Stomach (tissue), 9 donors: ENCODE results near the gene CPNE6. TPM values are rescaled to one million over a fixed set of nuclear protein-coding genes. Genes with fewer than 3 reads are reported as not detected.

Experiments
- DNase-seq, 2 donors: peaks; one replicate each; pipeline versions ENCODE4 v3.0.0 to v3.0.0-alpha.2; 2013 to 2019
- H3K27ac ChIP-seq, 5 donors: fragments of 200-600 bp in 4 of 5; sonication (generic) in 4 of 5; one replicate each; pipeline ENCODE4 v1.5.1; 2013 to 2019; ENCODE audit warnings: mild to moderate bottlenecking in 1 of 5, moderate library complexity in 1 of 5
- H3K27me3 ChIP-seq, 3 donors: fragments of 200-600 bp; sonication (generic); one replicate each; pipeline ENCODE4 v1.5.1; 2017 to 2019; ENCODE audit warnings: mixed run types in 1 of 3
- H3K36me3 ChIP-seq, 4 donors: fragments of 200-600 bp; sonication (generic); 1 replicate in 3 of 4; 2 replicates in 1 of 4; pipeline ENCODE4 v1.5.1; 2016 to 2019
- H3K4me1 ChIP-seq, 4 donors: fragments of 200-600 bp; sonication (generic); one replicate each; pipeline ENCODE4 v1.5.1; 2016 to 2019
- H3K4me3 ChIP-seq, 4 donors: fragments of 200-600 bp; sonication (generic) in 3 of 4; one replicate each; pipeline ENCODE4 v1.5.1; 2016 to 2019; ENCODE audit warnings: mild to moderate bottlenecking in 1 of 4
- H3K9me3 ChIP-seq, 4 donors: fragments of 200-600 bp; sonication (generic); one replicate each; pipeline ENCODE4 v1.5.1; 2016 to 2019
- EP300 ChIP-seq: sonication (generic); formaldehyde crosslinking; IDR thresholded peaks from one replicate; pipeline ENCODE4 v1.6.1; 2017; ENCODE audit warnings: antibody characterized with exemption
- POLR2A ChIP-seq, 4 donors: fragments of 450-650 bp; IDR thresholded peaks; one replicate each; pipeline ENCODE4 v1.6.1; 2016; ENCODE audit warnings: antibody characterized with exemption in 4 of 4, control low read depth in 2 of 4, mild to moderate bottlenecking in 1 of 4, moderate library complexity in 1 of 4
- POLR2AphosphoS5 ChIP-seq, 3 donors: sonication (generic); formaldehyde crosslinking; IDR thresholded peaks; one replicate each; pipeline ENCODE4 v1.6.1; 2016; ENCODE audit warnings: antibody characterized with exemption in 3 of 3
- WGBS, 5 donors: extraction: QIAGEN DNeasy Blood & Tissue Kit in 3 of 5; methylation state at CpG; one replicate each; pipeline versions ENCODE4 v1.1.5 to v1.1.7; 2013 to 2018; 5-methylcytosine and 5-hydroxymethylcytosine counted together
- intact Hi-C: fragments of 100-400 bp; cut with DNase I; formaldehyde crosslinking; loops from one replicate; pipeline ENCODE4 v1.15.1; 2023; ENCODE audit warnings: low total_unique reads
- polyA plus RNA-seq, 3 donors: library from polyadenylated mRNA; stranded (reverse); fragments of 200-250 nt; gene quantifications; one replicate each; pipeline ENCODE4 v1.2.3, GENCODE V29; 2013
- total RNA-seq, 5 donors: library from RNA; depleted of rRNA; stranded (reverse); fragments of >200 nt; gene quantifications; one replicate each; pipeline versions ENCODE4 v1.1.0 to v1.2.3, GENCODE V29; 2014 to 2016
- TF ChIP-seq, protein P1 (sequence below), 7 experiments: fragments of 450-650 bp in 4 of 7; fragments of 200-600 bp in 3 of 7; sonication (generic) in 3 of 7; IDR thresholded peaks; one replicate each; pipeline ENCODE4 v1.5.1; 2016 to 2019; ENCODE audit warnings: antibody characterized with exemption in 7 of 7, control low read depth in 2 of 7, mild to moderate bottlenecking in 1 of 7
- donor health status: healthy with polysubstance abuse.
- donor health status: Bipolar disorder and iron deficiency.
- donor health status: healthy.

CPNE6 gene
- total and polyA plus RNA-seq, 8 donors = 0.12 to 0.25 TPM; not detected in 6

- Histone ChIP-seq H3K36me3 (no peaks in the 10 kb centered on the region), H3K4me3 (no peak overlapping the region), H3K9me3 (no peaks in the 10 kb centered on the region), H3K27ac (no peak overlapping the region), H3K27me3 (no peaks in the 10 kb centered on the region), H3K4me1 (no peaks in the 10 kb centered on the region)
- no peak for DNase-seq
- intact Hi-C loops = no loop called here
- 76 to 92% (median 84%) methylated on average over 7 of the region's 7 CpGs for WGBS, 5 donors
- no peak for TF ChIP-seq EP300
- TF ChIP-seq, protein P1, sequence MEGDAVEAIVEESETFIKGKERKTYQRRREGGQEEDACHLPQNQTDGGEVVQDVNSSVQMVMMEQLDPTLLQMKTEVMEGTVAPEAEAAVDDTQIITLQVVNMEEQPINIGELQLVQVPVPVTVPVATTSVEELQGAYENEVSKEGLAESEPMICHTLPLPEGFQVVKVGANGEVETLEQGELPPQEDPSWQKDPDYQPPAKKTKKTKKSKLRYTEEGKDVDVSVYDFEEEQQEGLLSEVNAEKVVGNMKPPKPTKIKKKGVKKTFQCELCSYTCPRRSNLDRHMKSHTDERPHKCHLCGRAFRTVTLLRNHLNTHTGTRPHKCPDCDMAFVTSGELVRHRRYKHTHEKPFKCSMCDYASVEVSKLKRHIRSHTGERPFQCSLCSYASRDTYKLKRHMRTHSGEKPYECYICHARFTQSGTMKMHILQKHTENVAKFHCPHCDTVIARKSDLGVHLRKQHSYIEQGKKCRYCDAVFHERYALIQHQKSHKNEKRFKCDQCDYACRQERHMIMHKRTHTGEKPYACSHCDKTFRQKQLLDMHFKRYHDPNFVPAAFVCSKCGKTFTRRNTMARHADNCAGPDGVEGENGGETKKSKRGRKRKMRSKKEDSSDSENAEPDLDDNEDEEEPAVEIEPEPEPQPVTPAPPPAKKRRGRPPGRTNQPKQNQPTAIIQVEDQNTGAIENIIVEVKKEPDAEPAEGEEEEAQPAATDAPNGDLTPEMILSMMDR (IDR thresholded peaks at IDR 0.05) = no peak
- no peak for TF ChIP-seq POLR2A (IDR thresholded peaks at IDR 0.05)
- TF ChIP-seq POLR2AphosphoS5 (IDR thresholded peaks at IDR 0.05) = no peak
These were observed 7.1 kb upstream of the CPNE6 start for GRCh38 chr14:24064091-24064795.

- H3K27me3 ChIP-seq = no peaks in the 10 kb centered on the region
- H3K36me3 ChIP-seq = no peaks in the 10 kb centered on the region
- no peak for TF ChIP-seq POLR2AphosphoS5 (IDR thresholded peaks at IDR 0.05)
- TF ChIP-seq POLR2A (IDR thresholded peaks at IDR 0.05) = no peak
- TF ChIP-seq, protein P1 (IDR thresholded peaks at IDR 0.05) = no peak
- no peak for TF ChIP-seq EP300
- 82 to 89% (median 87%) methylated on average over 13 to 15 of the region's 15 CpGs for WGBS, 5 donors
- intact Hi-C loops = no loop called here
- H3K4me3 ChIP-seq = no peak overlapping the region
- no peaks in the 10 kb centered on the region for H3K4me1 ChIP-seq
- H3K27ac ChIP-seq = no peak overlapping the region
- H3K9me3 ChIP-seq = no peaks in the 10 kb centered on the region
- no peak for DNase-seq
These were observed 6.5 kb upstream of the CPNE6 start for GRCh38 chr14:24064856-24065255.

GRCh38 chr14:24065408-24065807 lies 6.0 kb upstream of the CPNE6 start:
- TF ChIP-seq POLR2A (IDR thresholded peaks at IDR 0.05) = no peak
- TF ChIP-seq EP300 = no peak
- TF ChIP-seq POLR2AphosphoS5 (IDR thresholded peaks at IDR 0.05) = no peak
- TF ChIP-seq, protein P1 (IDR thresholded peaks at IDR 0.05) = no peak
- WGBS, 5 donors = 66 to 79% (median 75%) methylated on average over 8 of the region's 8 CpGs

GRCh38 chr14:24066496-24067132 lies 4.7 kb upstream of the CPNE6 start:
- peaks cover 2 to 6% (median 4%) of the 10 kb centered on the region in 4 donors for H3K4me1 ChIP-seq

More at GRCh38 chr14:24065408-24065807, 6.0 kb upstream of the CPNE6 start:
- intact Hi-C loops = no loop called here
- Histone ChIP-seq H3K9me3 (no peaks in the 10 kb centered on the region), H3K27ac (no peak overlapping the region), H3K36me3 (no peaks in the 10 kb centered on the region), H3K4me1 (no peaks in the 10 kb centered on the region), H3K27me3 (no peaks in the 10 kb centered on the region), H3K4me3 (no peak overlapping the region)
- no peak for DNase-seq

More at GRCh38 chr14:24066496-24067132, 4.7 kb upstream of the CPNE6 start:
- no peak for TF ChIP-seq EP300
- TF ChIP-seq, protein P1 (IDR thresholded peaks at IDR 0.05) = no peak
- TF ChIP-seq POLR2A (IDR thresholded peaks at IDR 0.05) = no peak
- no peak for TF ChIP-seq POLR2AphosphoS5 (IDR thresholded peaks at IDR 0.05)
- WGBS, 5 donors = 80 to 85% (median 82%) methylated on average over 8 of the region's 8 CpGs
- intact Hi-C loops = no loop called here
- no peaks in the 10 kb centered on the region for H3K36me3 ChIP-seq
- no peak overlapping the region for H3K27ac ChIP-seq
- no peaks in the 10 kb centered on the region for H3K9me3 ChIP-seq
- peaks cover 0 to 6% (median 0%) of the 10 kb centered on the region in 3 donors for H3K27me3 ChIP-seq
- DNase-seq = no peak
- H3K4me3 ChIP-seq = no peak overlapping the region
